Measurements from ENCODE around the gene GGACT. TPM values are rescaled to one million over a fixed set of nuclear protein-coding genes. Genes with fewer than 3 reads are reported as not detected.

The GGACT gene
- total and polyA plus RNA-seq, 2 of the 8 experiments (the other 6 are each of a cell fraction or from before 2014, with no cell fraction given) = 1.1 to 1.5 TPM

GRCh38 chr13:100528820-100529219 lies 59.8 kb downstream of the GGACT start:
- Histone ChIP-seq H2BK120ac (replicated peaks; ENCODE audit: low read depth, low read length) (no peak overlapping the region), H3K9me3 (ENCODE audit: insufficient read depth in 2 of 2, low read depth in 1 of 2, low read length in 1 of 2) (no peaks in the 10 kb centered on the region), H2BK15ac (ENCODE audit: low read length) (no peak overlapping the region), H2AFZ (ENCODE audit: low read length) (no peak overlapping the region), H3K9ac (replicated peaks in 1 of 4; ENCODE audit: extremely low read depth in 1 of 4, low read depth in 3 of 4, low read length in 3 of 4) (no peak overlapping the region), H2BK12ac (ENCODE audit: low read depth, low read length) (no peak overlapping the region), H2BK5ac (ENCODE audit: low read depth, low read length) (no peak overlapping the region), H4K91ac (replicated peaks; ENCODE audit: insufficient read length, low read length) (no peak overlapping the region), H3K14ac (ENCODE audit: insufficient read length) (no peak overlapping the region), H3K27me3 (replicated peaks in 1 of 4; ENCODE audit: control insufficient read depth in 3 of 4, extremely low read depth in 1 of 4, insufficient read depth in 3 of 4, low read length in 3 of 4) (no peaks in the 10 kb centered on the region), H3K36me3 (ENCODE audit: control insufficient read depth in 2 of 4, insufficient read depth in 4 of 4, low read length in 3 of 4) (peaks cover 0 to 4% (median 2%) of the 10 kb centered on the region in 4 experiments; a peak in 2 of 8 replicates), H3K79me2 (ENCODE audit: control insufficient read depth in 1 of 2, insufficient read depth in 2 of 2, low read length in 2 of 2) (no peaks in the 10 kb centered on the region), H4K20me1 (replicated peaks in 1 of 2; ENCODE audit: control insufficient read depth in 1 of 2, insufficient read depth in 2 of 2, low read length in 2 of 2) (no peaks in the 10 kb centered on the region), H4K5ac (ENCODE audit: insufficient read length, low read depth, low read length) (no peak overlapping the region), H3K4me2 (ENCODE audit: insufficient read depth in 1 of 2, low read depth in 2 of 2, low read length in 2 of 2) (no peak overlapping the region), H3K4me3 (ENCODE audit: extremely low read depth in 1 of 4, insufficient read depth in 2 of 4, low read depth in 3 of 4, low read length in 4 of 4) (no peak overlapping the region), H3K27ac (ENCODE audit: low read depth, low read length) (no peak overlapping the region), H3K18ac (ENCODE audit: extremely low read depth, low read length) (no peak overlapping the region), H2BK20ac (ENCODE audit: low read length) (no peak overlapping the region), H3K79me1 (ENCODE audit: low read depth, low read length) (no peaks in the 10 kb centered on the region), H3K23ac (ENCODE audit: insufficient read length) (no peak overlapping the region), H4K8ac (ENCODE audit: extremely low read depth, insufficient read depth, low read length) (no peak overlapping the region), H3K4ac (replicated peaks; ENCODE audit: insufficient read length, low read depth, low read length) (no peak overlapping the region), H2AK5ac (ENCODE audit: low read depth, low read length) (no peak overlapping the region), H3K23me2 (ENCODE audit: low read depth, low read length) (no peaks in the 10 kb centered on the region), H3K56ac (replicated peaks; ENCODE audit: insufficient read length, low read depth, low read length) (no peak overlapping the region), H3K4me1 (replicated peaks in 1 of 4; ENCODE audit: control insufficient read depth in 3 of 4, insufficient read depth in 4 of 4, low read length in 3 of 4) (peaks cover 6 to 13% (median 9%) of the 10 kb centered on the region in 4 experiments)
- FAIRE-seq (no peak), DNase-seq (ENCODE audit: low read depth in 1 of 2, low spot score in 2 of 2) (no peak)
- 90% methylated on average over 11 of the region's 11 CpGs; no CpG with 5 or more reads in 1 of the 2 experiments for WGBS, 2 experiments (ENCODE audit: extremely low coverage in 1 of 2, insufficient coverage in 1 of 2, insufficient read length in 1 of 2, insufficient replicate concordance in 2 of 2, low coverage in 1 of 2, low lambda C conversion rate in 2 of 2, missing lambda C conversion rate in 1 of 2)
- POLR2A ChIA-PET (ENCODE audit: partially characterized antibody) = no interaction called here
- no peak for TF ChIP-seq TAF1 (IDR thresholded peaks at IDR 0.05; ENCODE audit: low read depth, low read length)
- no peak for TF ChIP-seq PHF8 (conservative IDR thresholded peaks at IDR 0.05; ENCODE audit: low read depth, low read length)
- TF ChIP-seq JUN (IDR thresholded peaks at IDR 0.05; ENCODE audit: low read depth, low read length) = no peak
- TF ChIP-seq GABPA (IDR thresholded peaks at IDR 0.05; ENCODE audit: borderline replicate concordance, insufficient read depth, low read length) = no peak
- no peak for TF ChIP-seq POLR2AphosphoS5 (IDR thresholded peaks at IDR 0.05; ENCODE audit: low read depth, low read length)
- CTCF ChIA-PET (ENCODE audit: partially characterized antibody) = no interaction called here

All from H1 (cell line).